Activated CD8-positive, alpha-beta memory T cell treated with anti-CD3 and anti-CD28 coated beads, Interleukin-2, amount 50 U/mL, for 1 hour (primary cell): ENCODE measurements around the gene RNF212B.
A peak's percentile ranks its signal among the peaks of the same experiment; 100 is the strongest.

Experiments
- DNase-seq: peaks from one replicate; pipeline ENCODE4 v3.0.0-alpha.2; 2020; ENCODE audit errors: extremely low read depth

Gene RNF212B

DNA sequence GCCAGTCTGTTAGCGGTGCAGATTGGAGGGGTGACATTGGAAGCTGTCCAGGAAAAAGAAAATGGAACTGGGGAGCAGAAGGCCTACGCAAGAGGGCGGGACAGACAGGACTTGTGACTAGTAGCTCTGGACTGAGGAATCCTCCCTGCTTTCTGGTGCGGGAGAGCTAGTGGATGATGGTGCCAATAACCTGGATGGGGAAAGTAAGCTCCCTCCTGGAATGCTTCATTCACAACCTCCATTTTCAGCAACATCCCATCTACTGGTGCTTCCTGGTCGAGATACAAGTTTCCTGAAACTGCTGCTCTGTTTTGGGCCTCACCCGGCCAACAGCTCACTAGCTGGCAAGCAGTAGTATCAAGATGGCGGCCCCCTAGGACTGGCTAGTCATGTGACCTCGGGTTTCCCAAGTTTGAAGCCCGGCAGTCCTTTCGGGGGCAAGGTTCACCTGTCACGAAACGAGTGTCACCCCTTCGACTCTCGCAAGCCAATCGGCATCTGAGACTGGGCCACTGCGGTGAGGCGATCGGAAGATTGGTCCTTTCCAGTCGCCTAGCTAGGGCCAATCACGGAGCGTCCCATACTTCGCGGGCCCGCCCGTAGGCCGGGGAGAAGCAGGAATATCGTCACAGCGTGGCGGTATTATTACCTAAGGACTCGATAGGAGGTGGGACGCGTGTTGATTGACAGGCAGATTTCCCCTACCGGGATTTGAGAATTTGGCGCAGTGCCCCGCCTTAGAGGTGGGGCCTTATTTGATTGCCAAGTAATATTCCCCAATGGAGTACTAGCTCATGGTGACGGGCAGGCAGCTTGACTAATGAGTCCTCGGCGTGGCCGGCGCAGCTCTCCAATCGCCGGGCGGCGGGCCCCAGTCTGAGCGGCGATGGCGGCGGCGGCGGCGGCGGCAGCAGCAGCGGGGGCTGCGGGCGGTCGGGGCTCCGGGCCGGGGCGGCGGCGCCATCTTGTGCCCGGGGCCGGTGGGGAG, 83.1 kb downstream of the RNF212B start, which contains the start of gene PABPN1:
Gene PABPN1 (plus strand): TSS at position 874 of the 988 bp plus-strand sequence. CDS start 13 bp downstream, at position 887.
- DNase-seq = peak; percentile 98

DNA sequence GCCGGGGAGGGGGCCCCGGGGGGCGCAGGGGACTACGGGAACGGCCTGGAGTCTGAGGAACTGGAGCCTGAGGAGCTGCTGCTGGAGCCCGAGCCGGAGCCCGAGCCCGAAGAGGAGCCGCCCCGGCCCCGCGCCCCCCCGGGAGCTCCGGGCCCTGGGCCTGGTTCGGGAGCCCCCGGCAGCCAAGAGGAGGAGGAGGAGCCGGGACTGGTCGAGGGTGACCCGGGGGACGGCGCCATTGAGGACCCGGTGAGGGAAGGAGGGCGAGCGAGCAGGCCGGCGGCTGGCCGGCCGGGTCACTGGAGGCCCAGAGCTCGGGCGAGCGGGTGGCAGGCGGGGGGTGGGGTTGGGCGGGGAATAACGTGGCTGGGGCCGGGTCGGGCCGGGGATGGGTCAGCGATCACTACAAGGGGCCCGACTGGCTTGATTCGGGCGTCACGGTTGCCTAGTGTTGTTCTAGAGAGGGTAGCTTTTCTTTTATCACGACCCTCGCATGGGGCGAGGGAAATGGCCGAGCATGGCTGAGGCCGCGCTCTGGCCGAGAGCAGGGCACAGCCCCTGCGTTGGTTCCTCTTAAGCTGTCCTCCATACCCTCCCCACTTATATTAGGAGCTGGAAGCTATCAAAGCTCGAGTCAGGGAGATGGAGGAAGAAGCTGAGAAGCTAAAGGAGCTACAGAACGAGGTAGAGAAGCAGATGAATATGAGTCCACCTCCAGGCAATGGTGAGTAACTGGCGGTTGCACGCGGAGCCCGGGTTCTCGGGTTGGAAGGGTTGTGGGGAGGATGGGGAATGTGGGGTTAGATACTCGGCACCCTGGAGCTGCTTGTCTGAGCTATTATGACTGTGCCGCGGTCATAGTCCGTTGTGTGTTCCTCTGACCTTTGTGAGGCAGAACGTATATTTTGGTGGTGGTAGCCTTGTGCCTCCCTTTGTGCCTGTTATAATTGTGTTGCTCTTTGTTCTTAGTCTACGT, 84.1 kb downstream of the RNF212B start:
- no peak for DNase-seq
